OCI-LY7 (cell line): ENCODE measurements around the gene HGS.

Source experiments
- CTCF ChIP-seq: fragments of 200-600 bp; sonication (generic); conservative IDR thresholded peaks from 2 replicates; pipeline ENCODE4 v1.5.1; 2014; ENCODE audit warnings: mild to moderate bottlenecking, antibody characterized with exemption, low read length, moderate library complexity, mixed read lengths
- EZH2phosphoT487 ChIP-seq: fragments of 200-600 bp; sonication (generic); IDR thresholded peaks from 2 replicates; pipeline ENCODE4 v1.6.1; 2018; ENCODE audit warnings: low read depth, borderline replicate concordance, mild to moderate bottlenecking, mixed run types, antibody characterized with exemption, low read length, moderate library complexity, mixed read lengths

- no peak for TF ChIP-seq CTCF
- no peak for TF ChIP-seq EZH2phosphoT487
Observed at GRCh38 chr17:81672504-81672903, 11.3 kb upstream of the HGS start.
